ENCODE results near the gene SORL1. TPM values are rescaled to one million over a fixed set of nuclear protein-coding genes. Genes with fewer than 3 reads are reported as not detected.
A peak's percentile ranks its signal among the peaks of the same experiment; 100 is the strongest.

Gene SORL1
- total RNA-seq, 1 donor from 2014 or later = 39.0 TPM

- no peak overlapping the region for H3K4me3 Mint-ChIP-seq
- H3K27me3 Mint-ChIP-seq = no peaks in the 10 kb centered on the region
- peaks cover 8% of the 10 kb centered on the region for H3K4me1 Mint-ChIP-seq (ENCODE audit: unreplicated experiment)
- no peaks in the 10 kb centered on the region for H3K9me3 Mint-ChIP-seq
- no peak overlapping the region for H3K27ac Mint-ChIP-seq
- no peak for DNase-seq (ENCODE audit: extremely low spot score, unreplicated experiment)
- peaks cover 63% of the 10 kb centered on the region for H3K36me3 Mint-ChIP-seq
- no peak for TF ChIP-seq CTCF (conservative IDR thresholded peaks at IDR 0.05)
These were observed 159.1 kb downstream of the SORL1 start for GRCh38 chr11:121611242-121611641.

GRCh38 chr11:121613724-121614123 is 161.6 kb downstream of the SORL1 start:
- H3K4me1 Mint-ChIP-seq (ENCODE audit: unreplicated experiment) = peaks cover 8% of the 10 kb centered on the region
- no peaks in the 10 kb centered on the region for H3K27me3 Mint-ChIP-seq
- TF ChIP-seq CTCF (conservative IDR thresholded peaks at IDR 0.05) = no peak
- no peak for DNase-seq (ENCODE audit: extremely low spot score, unreplicated experiment)
- H3K36me3 Mint-ChIP-seq = peaks cover 65% of the 10 kb centered on the region
- H3K27ac Mint-ChIP-seq = no peak overlapping the region
- no peak overlapping the region for H3K4me3 Mint-ChIP-seq
- H3K9me3 Mint-ChIP-seq = no peaks in the 10 kb centered on the region

- no peak for DNase-seq (ENCODE audit: extremely low spot score, unreplicated experiment)
- H3K27ac Mint-ChIP-seq = peak overlapping the region; percentile 3
These were observed 162.6 kb downstream of the SORL1 start for GRCh38 chr11:121614636-121615240.

GRCh38 chr11:121615501-121615900 is 163.4 kb downstream of the SORL1 start:
- TF ChIP-seq CTCF (conservative IDR thresholded peaks at IDR 0.05) = no peak

More at GRCh38 chr11:121614636-121615240, 162.6 kb downstream of the SORL1 start:
- Mint-ChIP-seq H3K36me3 (peaks cover 55% of the 10 kb centered on the region), H3K9me3 (no peaks in the 10 kb centered on the region), H3K27me3 (no peaks in the 10 kb centered on the region), H3K4me3 (no peak overlapping the region), H3K4me1 (ENCODE audit: unreplicated experiment) (peaks cover 8% of the 10 kb centered on the region)
- no peak for TF ChIP-seq CTCF (conservative IDR thresholded peaks at IDR 0.05)

GRCh38 chr11:121618516-121618915 is 166.4 kb downstream of the SORL1 start:
- Mint-ChIP-seq H3K9me3 (no peaks in the 10 kb centered on the region), H3K4me1 (ENCODE audit: unreplicated experiment) (peaks cover 8% of the 10 kb centered on the region), H3K27ac (no peak overlapping the region), H3K27me3 (no peaks in the 10 kb centered on the region), H3K36me3 (peaks cover 51% of the 10 kb centered on the region), H3K4me3 (no peak overlapping the region)
- no peak for TF ChIP-seq CTCF (conservative IDR thresholded peaks at IDR 0.05)
- no peak for DNase-seq (ENCODE audit: extremely low spot score, unreplicated experiment)

More at GRCh38 chr11:121615501-121615900, 163.4 kb downstream of the SORL1 start:
- Mint-ChIP-seq H3K27me3 (no peaks in the 10 kb centered on the region), H3K4me3 (no peak overlapping the region), H3K4me1 (ENCODE audit: unreplicated experiment) (peaks cover 8% of the 10 kb centered on the region), H3K9me3 (no peaks in the 10 kb centered on the region), H3K36me3 (peaks cover 52% of the 10 kb centered on the region), H3K27ac (peak overlapping the region; percentile 3)
- DNase-seq (ENCODE audit: extremely low spot score, unreplicated experiment) = no peak
